ENCODE data around the gene MLST8. TPM values are rescaled to one million over a fixed set of nuclear protein-coding genes. Genes with fewer than 3 reads are reported as not detected.

MLST8 gene
- total RNA-seq, 1 experiment from 2014 or later, result 87.6 TPM

DNA sequence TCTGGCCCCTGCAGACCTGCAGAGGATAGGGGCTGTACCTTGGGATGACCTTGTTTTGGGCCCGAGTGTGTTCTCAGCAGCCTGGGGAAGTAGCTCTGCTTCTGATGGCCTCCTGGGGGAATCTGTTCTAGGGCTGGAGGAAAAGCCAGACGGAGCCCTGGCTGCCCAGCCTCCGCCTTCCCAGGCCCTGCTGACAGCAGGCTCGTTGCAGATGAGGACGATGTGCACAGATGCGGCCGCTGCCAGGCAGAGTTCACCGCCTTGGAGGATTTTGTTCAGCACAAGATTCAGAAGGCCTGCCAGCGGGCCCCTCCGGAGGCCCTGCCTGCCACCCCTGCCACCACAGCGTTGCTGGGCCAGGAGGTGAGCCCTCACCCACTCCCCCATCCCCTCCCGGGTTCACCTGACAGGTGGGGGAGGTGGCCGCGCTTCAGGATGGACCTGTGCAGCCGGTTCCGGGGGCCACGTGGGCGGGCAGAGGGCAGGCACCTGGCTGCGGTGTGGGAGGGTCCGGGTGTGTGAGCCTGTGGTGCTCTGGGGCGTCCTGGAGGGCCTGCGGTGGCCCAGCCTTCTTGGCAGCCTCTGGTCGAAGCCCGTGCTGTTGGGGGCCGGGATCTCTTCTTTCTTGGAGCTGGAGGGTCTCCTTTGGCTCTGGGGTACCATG is 23.0 kb downstream of the MLST8 start:
- BruUV-seq (replicated peaks), result no TSS peak
- H3K27me3 Mint-ChIP-seq (ENCODE audit: insufficient read depth, unreplicated experiment), result no peaks in the 10 kb centered on the region
- no peak overlapping the region for H3K27ac Mint-ChIP-seq (ENCODE audit: low read depth, unreplicated experiment)
- TF ChIP-seq, protein P1, sequence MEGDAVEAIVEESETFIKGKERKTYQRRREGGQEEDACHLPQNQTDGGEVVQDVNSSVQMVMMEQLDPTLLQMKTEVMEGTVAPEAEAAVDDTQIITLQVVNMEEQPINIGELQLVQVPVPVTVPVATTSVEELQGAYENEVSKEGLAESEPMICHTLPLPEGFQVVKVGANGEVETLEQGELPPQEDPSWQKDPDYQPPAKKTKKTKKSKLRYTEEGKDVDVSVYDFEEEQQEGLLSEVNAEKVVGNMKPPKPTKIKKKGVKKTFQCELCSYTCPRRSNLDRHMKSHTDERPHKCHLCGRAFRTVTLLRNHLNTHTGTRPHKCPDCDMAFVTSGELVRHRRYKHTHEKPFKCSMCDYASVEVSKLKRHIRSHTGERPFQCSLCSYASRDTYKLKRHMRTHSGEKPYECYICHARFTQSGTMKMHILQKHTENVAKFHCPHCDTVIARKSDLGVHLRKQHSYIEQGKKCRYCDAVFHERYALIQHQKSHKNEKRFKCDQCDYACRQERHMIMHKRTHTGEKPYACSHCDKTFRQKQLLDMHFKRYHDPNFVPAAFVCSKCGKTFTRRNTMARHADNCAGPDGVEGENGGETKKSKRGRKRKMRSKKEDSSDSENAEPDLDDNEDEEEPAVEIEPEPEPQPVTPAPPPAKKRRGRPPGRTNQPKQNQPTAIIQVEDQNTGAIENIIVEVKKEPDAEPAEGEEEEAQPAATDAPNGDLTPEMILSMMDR (IDR thresholded peaks at IDR 0.05; ENCODE audit: unreplicated experiment), result no peak
- ChIA-PET POLR2A (no interaction called here), CTCF (interaction anchor here (1.1 kb wide), 1 partner anchor 23 kb away, joined by 4 read pairs; the partner anchor contains the start of gene ECI1)
- H3K36me3 Mint-ChIP-seq (ENCODE audit: insufficient read depth, unreplicated experiment), result peaks cover 31% of the 10 kb centered on the region
- intact Hi-C loops (cut with micrococcal nuclease), result no loop called here
- H3K4me3 Mint-ChIP-seq (ENCODE audit: unreplicated experiment), result no peak overlapping the region
- no peaks in the 10 kb centered on the region for H3K9me3 Mint-ChIP-seq (ENCODE audit: unreplicated experiment)
- DNase-seq (ENCODE audit: unreplicated experiment), result no peak
- H3K4me1 Mint-ChIP-seq (ENCODE audit: insufficient read depth, unreplicated experiment), result peaks cover 4% of the 10 kb centered on the region

DNA sequence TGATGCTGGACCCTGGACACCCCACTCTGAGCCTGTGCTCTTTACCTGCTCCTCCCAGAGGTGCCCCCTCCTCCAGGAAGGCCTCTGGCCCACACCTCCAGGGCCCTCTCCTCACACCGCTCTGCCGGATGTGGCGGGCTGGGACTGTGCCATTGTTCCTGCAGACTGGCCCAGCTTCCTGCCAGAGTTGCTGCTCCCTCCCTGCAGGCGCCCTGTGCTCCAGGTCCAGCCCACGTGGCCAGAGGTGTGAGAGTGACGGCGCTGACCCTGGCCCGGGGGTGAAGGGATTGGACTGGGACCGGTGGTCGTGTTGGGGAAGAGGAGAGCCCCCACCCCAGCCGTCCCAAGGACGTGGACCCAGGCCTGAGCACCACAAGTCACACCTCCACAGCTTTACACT is 23.8 kb downstream of the MLST8 start:
- peaks cover 4% of the 10 kb centered on the region for H3K4me1 Mint-ChIP-seq (ENCODE audit: insufficient read depth, unreplicated experiment)
- ChIA-PET CTCF (interaction anchor here (1.1 kb wide), 1 partner anchor 23 kb away, joined by 4 read pairs; the partner anchor contains the start of gene ECI1), POLR2A (no interaction called here)
- peaks cover 39% of the 10 kb centered on the region for H3K36me3 Mint-ChIP-seq (ENCODE audit: insufficient read depth, unreplicated experiment)
- no peaks in the 10 kb centered on the region for H3K27me3 Mint-ChIP-seq (ENCODE audit: insufficient read depth, unreplicated experiment)
- intact Hi-C loops (cut with micrococcal nuclease), result no loop called here
- H3K4me3 Mint-ChIP-seq (ENCODE audit: unreplicated experiment), result no peak overlapping the region
- BruUV-seq (replicated peaks), result no TSS peak
- TF ChIP-seq, protein P1 (IDR thresholded peaks at IDR 0.05; ENCODE audit: unreplicated experiment), result no peak
- no peak overlapping the region for H3K27ac Mint-ChIP-seq (ENCODE audit: low read depth, unreplicated experiment)
- no peak for DNase-seq (ENCODE audit: unreplicated experiment)
- H3K9me3 Mint-ChIP-seq (ENCODE audit: unreplicated experiment), result no peaks in the 10 kb centered on the region

- intact Hi-C loops (cut with micrococcal nuclease), result no loop called here
- no peak for DNase-seq (ENCODE audit: unreplicated experiment)
- H3K9me3 Mint-ChIP-seq (ENCODE audit: unreplicated experiment), result no peaks in the 10 kb centered on the region
- TF ChIP-seq, protein P1 (IDR thresholded peaks at IDR 0.05; ENCODE audit: unreplicated experiment), result no peak
- H3K4me1 Mint-ChIP-seq (ENCODE audit: insufficient read depth, unreplicated experiment), result peaks cover 4% of the 10 kb centered on the region
- no TSS peak for BruUV-seq (replicated peaks)
- CTCF ChIA-PET, result interaction anchor here (0.5 kb wide), 1 partner anchor 262 kb away, joined by 4 read pairs; no protein-coding TSS in a partner anchor
- no peaks in the 10 kb centered on the region for H3K27me3 Mint-ChIP-seq (ENCODE audit: insufficient read depth, unreplicated experiment)
- no peak overlapping the region for H3K27ac Mint-ChIP-seq (ENCODE audit: low read depth, unreplicated experiment)
- peaks cover 42% of the 10 kb centered on the region for H3K36me3 Mint-ChIP-seq (ENCODE audit: insufficient read depth, unreplicated experiment)
- POLR2A ChIA-PET, result no interaction called here
- H3K4me3 Mint-ChIP-seq (ENCODE audit: unreplicated experiment), result no peak overlapping the region
Measured at GRCh38 chr16:2229632-2230250, 24.5 kb downstream of the MLST8 start.

DNA sequence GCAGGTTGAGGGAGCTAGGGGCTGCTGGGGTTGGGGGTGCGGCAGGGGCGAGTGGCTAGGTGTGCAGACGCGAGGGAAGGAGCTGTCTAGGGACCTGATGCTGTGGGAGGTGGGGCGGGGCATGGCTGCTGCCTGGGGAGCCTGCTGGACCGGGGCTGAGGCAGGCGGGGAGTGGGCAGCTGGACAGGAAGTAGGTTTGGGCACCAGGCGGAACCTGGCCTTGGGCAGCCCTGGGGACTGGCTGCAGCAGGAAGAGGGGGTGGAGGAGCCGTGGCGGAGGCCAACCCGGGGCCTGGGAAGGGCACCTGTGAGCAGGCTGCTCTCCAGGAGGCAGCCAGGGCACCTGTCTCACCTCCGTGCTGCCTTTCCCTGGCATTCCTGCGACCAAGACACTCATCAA is 25.1 kb downstream of the MLST8 start:
- no peak overlapping the region for H3K27ac Mint-ChIP-seq (ENCODE audit: low read depth, unreplicated experiment)
- intact Hi-C loops (cut with micrococcal nuclease), result no loop called here
- ChIA-PET POLR2A (interaction anchor here (0.5 to 1.0 kb wide), 2 partner anchors 21 to 283 kb away, joined by 3 to 6 read pairs; partner anchors contain the start of gene ECI1), CTCF (interaction anchor here (0.5 kb wide), 1 partner anchor 261 kb away, joined by 4 read pairs; no protein-coding TSS in a partner anchor)
- no peak for DNase-seq (ENCODE audit: unreplicated experiment)
- no TSS peak for BruUV-seq (replicated peaks)
- no peak overlapping the region for H3K4me3 Mint-ChIP-seq (ENCODE audit: unreplicated experiment)
- peaks cover 46% of the 10 kb centered on the region for H3K36me3 Mint-ChIP-seq (ENCODE audit: insufficient read depth, unreplicated experiment)
- TF ChIP-seq, protein P1 (IDR thresholded peaks at IDR 0.05; ENCODE audit: unreplicated experiment), result no peak
- peaks cover 4% of the 10 kb centered on the region for H3K4me1 Mint-ChIP-seq (ENCODE audit: insufficient read depth, unreplicated experiment)
- H3K27me3 Mint-ChIP-seq (ENCODE audit: insufficient read depth, unreplicated experiment), result no peaks in the 10 kb centered on the region
- no peaks in the 10 kb centered on the region for H3K9me3 Mint-ChIP-seq (ENCODE audit: unreplicated experiment)

All from MCF 10A (cell line).